ENCODE data around the gene TSSC4. TPM values are rescaled to one million over a fixed set of nuclear protein-coding genes. Genes with fewer than 3 reads are reported as not detected.

TSSC4 gene
- polyA plus RNA-seq, 1 experiment, result 30.5 TPM

DNA sequence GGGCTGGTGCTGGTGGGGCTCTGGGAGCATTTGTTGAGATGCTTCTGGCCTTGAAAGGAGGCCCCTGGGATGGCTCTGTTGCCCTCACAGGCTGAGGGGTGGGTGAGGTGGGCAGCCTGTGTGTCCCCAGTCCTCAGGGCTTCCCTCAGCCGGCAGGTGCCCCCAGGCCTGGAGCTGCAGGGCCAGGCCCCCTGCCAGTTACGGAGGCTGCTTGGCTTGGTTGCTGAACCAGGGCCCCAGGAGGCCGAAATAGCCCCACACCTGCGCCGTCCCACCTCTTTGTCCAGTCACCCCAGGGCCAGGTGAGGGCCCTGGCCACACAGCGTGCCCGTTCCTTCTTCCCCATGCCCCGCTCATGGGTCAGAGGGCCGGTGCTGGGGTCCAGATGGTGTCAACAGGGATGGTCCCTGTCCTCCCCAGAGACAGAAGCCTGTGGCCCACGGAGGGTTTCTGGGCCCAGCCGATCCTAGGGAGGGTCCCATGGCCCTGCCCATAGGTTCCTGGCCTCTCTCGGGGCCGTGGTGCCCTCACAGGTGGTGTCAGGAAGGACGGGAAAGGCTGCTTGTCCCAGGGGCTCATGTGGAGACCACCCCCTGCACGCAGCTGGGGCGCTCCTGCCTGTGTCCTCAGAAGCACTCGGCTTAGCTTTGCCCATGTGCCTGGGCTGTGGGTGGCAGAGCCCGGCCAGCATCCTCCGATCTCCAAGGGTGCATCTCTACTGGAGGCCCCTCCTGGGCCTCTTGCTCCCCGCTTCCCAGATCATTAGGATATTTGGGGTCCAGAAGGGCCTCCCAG lies 9.2 kb upstream of the TSSC4 start:
- ChIA-PET POLR2A (interaction anchor here (0.6 to 1.2 kb wide), 4 partner anchors 9 to 85 kb away, joined by 6 to 13 read pairs (median 8); partner anchors contain the start of gene TSSC4), CTCF (interaction anchor here (0.7 to 1.9 kb wide), 4 partner anchors 8 to 36 kb away, joined by 3 to 4 read pairs (median 4); no protein-coding TSS in a partner anchor)
- no peak overlapping the region for H3K4me3 ChIP-seq (ENCODE audit: low read depth, low read length)
- no peaks in the 10 kb centered on the region for H3K27me3 ChIP-seq (ENCODE audit: control insufficient read depth, insufficient read depth, low read length)
- TF ChIP-seq, protein P1, sequence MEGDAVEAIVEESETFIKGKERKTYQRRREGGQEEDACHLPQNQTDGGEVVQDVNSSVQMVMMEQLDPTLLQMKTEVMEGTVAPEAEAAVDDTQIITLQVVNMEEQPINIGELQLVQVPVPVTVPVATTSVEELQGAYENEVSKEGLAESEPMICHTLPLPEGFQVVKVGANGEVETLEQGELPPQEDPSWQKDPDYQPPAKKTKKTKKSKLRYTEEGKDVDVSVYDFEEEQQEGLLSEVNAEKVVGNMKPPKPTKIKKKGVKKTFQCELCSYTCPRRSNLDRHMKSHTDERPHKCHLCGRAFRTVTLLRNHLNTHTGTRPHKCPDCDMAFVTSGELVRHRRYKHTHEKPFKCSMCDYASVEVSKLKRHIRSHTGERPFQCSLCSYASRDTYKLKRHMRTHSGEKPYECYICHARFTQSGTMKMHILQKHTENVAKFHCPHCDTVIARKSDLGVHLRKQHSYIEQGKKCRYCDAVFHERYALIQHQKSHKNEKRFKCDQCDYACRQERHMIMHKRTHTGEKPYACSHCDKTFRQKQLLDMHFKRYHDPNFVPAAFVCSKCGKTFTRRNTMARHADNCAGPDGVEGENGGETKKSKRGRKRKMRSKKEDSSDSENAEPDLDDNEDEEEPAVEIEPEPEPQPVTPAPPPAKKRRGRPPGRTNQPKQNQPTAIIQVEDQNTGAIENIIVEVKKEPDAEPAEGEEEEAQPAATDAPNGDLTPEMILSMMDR (IDR thresholded peaks at IDR 0.05; ENCODE audit: insufficient read depth, low read depth, low read length), result no peak
- peaks cover 47% of the 10 kb centered on the region for H3K36me3 ChIP-seq (ENCODE audit: control insufficient read depth, insufficient read depth, low read length)
- DNase-seq (ENCODE audit: low read depth), result no peak

DNA sequence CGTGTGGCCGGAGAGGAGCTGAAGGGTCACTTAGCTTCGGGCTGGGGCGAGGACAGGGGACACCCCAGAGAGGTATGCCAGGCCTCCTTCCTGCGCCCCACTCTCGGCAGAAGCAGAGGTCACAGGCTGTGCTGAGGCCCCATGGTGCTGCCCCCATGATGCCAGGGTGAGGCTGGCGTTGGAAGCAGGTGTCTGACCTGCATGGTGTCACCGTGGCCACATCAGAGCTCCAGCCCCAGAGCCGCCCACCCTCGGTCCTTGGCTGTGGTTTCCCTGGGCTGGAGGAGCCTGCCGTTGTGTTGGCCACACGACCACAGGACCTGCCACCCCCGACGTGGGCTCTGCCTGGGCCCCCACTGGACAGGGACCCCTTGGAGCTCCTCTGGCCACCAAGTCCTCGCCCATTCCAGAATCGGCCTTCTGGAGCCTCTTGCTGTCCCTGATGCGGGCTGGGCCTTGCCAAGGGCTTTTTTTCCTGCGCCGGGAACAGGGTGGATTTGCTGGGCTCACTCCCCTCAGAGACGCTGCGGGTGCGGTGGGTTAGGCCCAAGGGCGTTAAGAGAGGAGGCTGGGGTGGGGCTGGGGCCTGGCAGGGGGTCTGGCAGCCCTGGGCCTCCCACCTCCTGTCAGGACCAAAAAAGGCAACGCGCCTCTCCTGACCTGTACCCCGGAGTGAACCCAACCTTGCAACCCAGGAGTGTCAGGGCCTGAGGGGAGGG lies 8.2 kb upstream of the TSSC4 start:
- no peak overlapping the region for H3K4me3 ChIP-seq (ENCODE audit: low read depth, low read length)
- TF ChIP-seq, protein P1 (IDR thresholded peaks at IDR 0.05; ENCODE audit: insufficient read depth, low read depth, low read length), result no peak
- H3K27me3 ChIP-seq (ENCODE audit: control insufficient read depth, insufficient read depth, low read length), result no peaks in the 10 kb centered on the region
- ChIA-PET CTCF (interaction anchor here (0.7 to 1.9 kb wide), 2 partner anchors 7 to 553 kb away, joined by 3 to 4 read pairs; no protein-coding TSS in a partner anchor), POLR2A (no interaction called here)
- no peak for DNase-seq (ENCODE audit: low read depth)
- peaks cover 55% of the 10 kb centered on the region for H3K36me3 ChIP-seq (ENCODE audit: control insufficient read depth, insufficient read depth, low read length)

DNA sequence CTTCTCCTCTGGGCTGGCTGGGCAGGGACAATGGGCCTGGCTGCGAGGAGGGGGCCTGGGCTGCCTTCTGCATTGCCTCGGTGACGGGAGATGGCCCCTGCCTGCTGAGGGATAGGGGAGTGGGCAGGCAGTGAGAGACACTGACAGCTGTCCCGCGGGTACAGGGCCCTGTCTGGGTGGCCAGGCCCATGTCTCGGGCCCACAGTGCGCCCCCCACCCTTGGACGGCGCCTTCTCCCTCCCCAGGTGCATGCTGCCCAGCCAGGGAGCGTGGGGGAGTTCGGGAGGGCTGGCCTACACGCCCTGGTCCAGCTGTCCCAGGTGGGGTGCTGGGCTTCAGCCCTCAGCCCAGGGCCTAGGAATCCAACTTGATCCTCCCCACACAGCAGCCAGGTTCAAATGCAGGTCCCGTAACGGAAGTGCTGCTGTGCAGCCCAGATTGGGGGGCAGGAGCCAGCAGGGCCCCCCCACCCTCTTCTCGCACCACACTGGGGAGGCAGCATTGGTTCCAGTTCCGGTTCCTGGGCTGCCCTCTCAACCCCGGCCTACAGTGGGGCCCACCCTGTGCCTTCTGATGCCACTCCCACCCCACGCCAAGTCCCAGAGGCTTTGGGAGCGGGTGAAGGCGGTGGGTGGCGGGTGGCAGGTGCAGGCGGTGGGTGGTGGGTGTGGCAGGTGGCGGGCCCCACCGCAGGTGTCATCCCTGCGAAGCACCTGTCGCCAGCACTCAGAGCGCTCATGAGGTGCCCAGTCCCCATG lies 7.3 kb upstream of the TSSC4 start:
- CTCF ChIA-PET, result no interaction called here
- DNase-seq (ENCODE audit: low read depth), result no peak
- H3K27me3 ChIP-seq (ENCODE audit: control insufficient read depth, insufficient read depth, low read length), result no peaks in the 10 kb centered on the region
- H3K4me3 ChIP-seq (ENCODE audit: low read depth, low read length), result no peak overlapping the region
- peaks cover 52% of the 10 kb centered on the region for H3K36me3 ChIP-seq (ENCODE audit: control insufficient read depth, insufficient read depth, low read length)
- TF ChIP-seq, protein P1 (IDR thresholded peaks at IDR 0.05; ENCODE audit: insufficient read depth, low read depth, low read length), result no peak
- POLR2A ChIA-PET, result no interaction called here

DNA sequence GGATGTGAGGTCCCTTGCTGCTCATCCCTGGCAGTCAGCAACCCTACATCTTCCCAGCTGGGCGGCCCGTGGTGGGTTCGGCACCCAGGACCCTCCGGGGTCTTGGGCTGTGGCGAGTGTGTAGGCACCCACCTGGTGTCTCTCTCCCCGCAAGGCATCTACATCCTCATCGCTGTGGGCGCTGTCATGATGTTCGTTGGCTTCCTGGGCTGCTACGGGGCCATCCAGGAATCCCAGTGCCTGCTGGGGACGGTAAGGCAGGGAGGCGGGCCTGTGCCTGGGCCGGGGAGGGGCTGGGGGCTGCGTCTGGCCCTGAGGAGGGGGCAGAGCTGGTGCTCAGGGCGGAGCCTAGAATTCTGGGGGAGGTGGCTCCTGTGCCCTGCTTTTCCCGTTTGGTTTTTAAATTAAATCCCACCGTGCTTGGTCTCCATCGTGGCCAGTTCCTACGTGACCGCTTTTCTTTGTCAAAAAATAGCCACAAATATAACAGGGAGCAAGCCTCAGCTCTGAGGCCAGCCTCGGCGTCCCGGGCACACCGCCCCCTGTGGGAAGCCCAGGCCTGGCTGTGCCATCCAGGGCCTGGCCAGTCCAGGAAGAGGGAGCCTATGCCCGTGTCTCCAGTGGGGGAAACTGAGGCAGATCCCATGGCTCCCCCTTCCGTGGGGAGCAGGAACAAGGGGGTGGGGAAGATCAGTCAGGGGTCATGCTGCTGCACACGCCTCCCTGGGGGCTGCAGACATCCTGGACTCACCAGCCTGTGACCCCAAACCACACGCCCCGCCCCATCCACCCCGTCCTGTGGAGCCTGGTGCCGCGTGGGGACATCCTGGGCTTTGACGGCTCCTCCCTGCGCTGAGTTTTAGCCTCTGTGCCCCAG lies 6.4 kb upstream of the TSSC4 start:
- no peak overlapping the region for H3K4me3 ChIP-seq (ENCODE audit: low read depth, low read length)
- peaks cover 52% of the 10 kb centered on the region for H3K36me3 ChIP-seq (ENCODE audit: control insufficient read depth, insufficient read depth, low read length)
- ChIA-PET CTCF (no interaction called here), POLR2A (no interaction called here)
- TF ChIP-seq, protein P1 (IDR thresholded peaks at IDR 0.05; ENCODE audit: insufficient read depth, low read depth, low read length), result no peak
- DNase-seq (ENCODE audit: low read depth), result no peak
- no peaks in the 10 kb centered on the region for H3K27me3 ChIP-seq (ENCODE audit: control insufficient read depth, insufficient read depth, low read length)
